ENCODE measurements around the gene PRDX5. TPM values are rescaled to one million over a fixed set of nuclear protein-coding genes. Genes with fewer than 3 reads are reported as not detected.

The PRDX5 gene
- total and polyA plus RNA-seq, 9 of the 15 experiments (the other 6 are each of a cell fraction or from before 2014, with no cell fraction given): 40.8 to 327 (median 204) TPM

- TF ChIP-seq HDAC1 (IDR thresholded peaks at IDR 0.05) (peak in 1 of 2 experiments; percentile 85; a peak in 2 of 4 replicates), LCOR (CRISPR knock-in tag; IDR thresholded peaks at IDR 0.05) (peak; percentile 85), RUNX1 (IDR thresholded peaks at IDR 0.05; ENCODE audit: low read depth) (peak; percentile 91; the same call in 1 of the 2 replicates), SMARCC2 (IDR thresholded peaks at IDR 0.05; ENCODE audit: low read depth) (peak; percentile 98), HSF4 (CRISPR knock-in tag; IDR thresholded peaks at IDR 0.05; ENCODE audit: borderline replicate concordance) (no peak), ZNF121 (CRISPR knock-in tag; conservative IDR thresholded peaks at IDR 0.05) (peak; percentile 100), MAZ (CRISPR knock-in tag; conservative IDR thresholded peaks at IDR 0.05 in 1 of 2, IDR thresholded peaks at IDR 0.05 in 1 of 2) (peak; percentile 91 to 92), E2F5 (CRISPR knock-in tag; IDR thresholded peaks at IDR 0.05) (0 out of 2 replicates have a peak, but pooled peaks have one; percentile 23), CUX1 (CRISPR knock-in tag; IDR thresholded peaks at IDR 0.05) (no peak), SMARCA4 (IDR thresholded peaks at IDR 0.05) (peak; percentile 99), ZBTB17 (CRISPR knock-in tag; IDR thresholded peaks at IDR 0.05) (peak; percentile 89), PHB2 (IDR thresholded peaks at IDR 0.05; ENCODE audit: low read depth) (peak; percentile 89), AFF4 (CRISPR knock-in tag; IDR thresholded peaks at IDR 0.05) (0 out of 2 replicates have a peak, but pooled peaks have one; percentile 57), TRIM28 (IDR thresholded peaks at IDR 0.05) (peak; percentile 40; the same call in 1 of the 2 replicates)
These were observed 17.1 kb downstream of the PRDX5 start (continued) for GRCh38 chr11:64334764-64335735.
